Coronary artery (tissue), 2 donors: Measurements from ENCODE around the gene MINK1.

Experiments
- DNase-seq: peaks from one replicate; pipeline ENCODE4 v3.0.0-alpha.2; 2017; ENCODE audit warnings: low spot score
- H3K27ac ChIP-seq, 2 donors: fragments of 200-600 bp; sonication (generic); one replicate each; pipeline ENCODE4 v1.5.1; 2016 to 2019
- H3K4me3 ChIP-seq: fragments of 200-600 bp; sonication (generic); 2 replicates; pipeline ENCODE4 v1.5.1; 2016; ENCODE audit warnings: mild to moderate bottlenecking, moderate library complexity
- CTCF ChIP-seq: fragments of 200-600 bp; sonication (generic); IDR thresholded peaks from one replicate; pipeline ENCODE4 v1.5.1; 2019; ENCODE audit warnings: antibody characterized with exemption

Gene MINK1

DNA sequence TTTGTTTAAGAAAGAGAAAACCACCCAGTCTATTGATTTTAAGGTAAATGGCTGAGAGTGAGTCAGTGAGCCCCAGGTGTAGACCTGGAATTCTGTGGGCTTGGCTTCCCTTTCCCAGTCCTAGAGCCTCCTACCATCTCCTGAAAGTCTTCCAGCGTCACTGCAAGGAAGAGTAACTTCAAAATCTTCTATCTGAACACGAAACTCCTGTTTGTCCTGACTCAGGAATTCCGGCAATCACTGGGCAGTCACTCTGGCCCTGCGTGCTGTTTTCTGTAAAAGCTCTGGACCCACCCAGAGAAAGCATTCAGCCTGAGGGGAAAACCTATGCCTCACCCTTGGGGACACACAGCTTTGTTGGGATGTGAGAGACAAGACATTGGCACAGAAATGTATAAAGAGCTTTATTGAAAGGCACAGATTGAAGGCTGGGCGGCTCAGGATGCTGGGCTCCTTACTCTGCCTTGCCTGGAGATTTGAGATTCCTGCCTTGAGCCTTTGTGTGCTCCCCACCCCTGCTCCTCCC is 15.9 kb downstream of the MINK1 start:
- no peak for TF ChIP-seq CTCF
- no peak for DNase-seq
- Histone ChIP-seq H3K27ac (peak overlapping the region in 1 of 2 donors; percentile 22), H3K4me3 (no peak overlapping the region)

GRCh38 chr17:4850246-4850645 is 17.1 kb downstream of the MINK1 start:
- TF ChIP-seq CTCF = no peak
- no peak overlapping the region for H3K27ac ChIP-seq
- DNase-seq = no peak
- H3K4me3 ChIP-seq = no peak overlapping the region

DNA sequence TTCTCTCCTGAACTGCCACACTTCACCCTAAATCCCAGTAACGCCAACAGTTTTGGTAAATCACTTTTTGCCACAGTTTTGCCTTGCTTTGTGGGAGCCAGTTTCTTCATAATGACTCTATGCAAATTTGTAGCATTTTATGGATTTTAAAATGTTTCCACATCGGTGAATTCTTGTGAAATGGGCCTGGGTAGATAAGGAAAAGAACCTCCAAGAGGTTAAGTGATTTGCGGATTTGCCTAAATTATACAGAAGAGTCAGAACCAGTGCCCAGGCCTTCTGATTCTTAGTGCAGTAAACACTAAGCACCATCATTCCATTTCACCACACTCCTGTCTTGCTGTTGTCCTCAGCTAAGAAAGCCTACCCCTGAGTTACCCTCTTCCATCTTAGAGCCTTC is 17.9 kb downstream of the MINK1 start:
- H3K27ac ChIP-seq = no peak overlapping the region
- no peak overlapping the region for H3K4me3 ChIP-seq
- TF ChIP-seq CTCF = no peak
- no peak for DNase-seq

DNA sequence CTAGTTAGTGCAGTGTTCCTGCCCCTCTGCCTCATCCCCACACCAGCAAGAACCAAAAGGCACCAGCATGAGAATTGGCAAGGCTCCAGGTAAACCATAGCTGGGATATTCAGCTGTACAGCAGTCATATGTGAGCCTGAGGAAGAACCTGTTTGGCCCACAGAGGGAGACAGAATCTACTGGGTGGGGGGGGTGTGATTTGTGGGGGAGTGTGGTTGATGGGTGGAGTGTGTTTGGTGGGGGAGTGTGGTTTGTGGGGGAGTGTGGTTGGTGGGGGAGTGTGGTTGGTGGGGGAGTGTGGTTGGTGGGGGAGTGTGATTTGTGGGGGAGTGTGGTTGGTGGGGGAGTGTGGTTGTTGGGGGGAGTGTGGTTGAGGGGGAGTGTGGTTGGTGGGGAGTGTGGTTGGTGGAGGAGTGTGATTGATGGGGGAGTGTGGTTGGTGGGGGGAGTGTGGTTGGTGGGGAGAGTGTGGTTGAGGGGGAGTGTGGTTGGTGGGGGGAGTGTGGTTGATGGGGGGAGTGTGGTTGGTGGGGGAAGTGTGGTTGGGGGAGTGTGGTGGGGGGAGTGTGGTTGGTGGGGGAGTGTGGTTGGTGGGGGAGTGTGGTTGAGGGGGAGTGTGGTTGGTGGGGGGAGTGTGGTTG is 19.5 kb downstream of the MINK1 start:
- no peak for TF ChIP-seq CTCF
- no peak for DNase-seq
- H3K4me3 ChIP-seq = no peak overlapping the region
- no peak overlapping the region for H3K27ac ChIP-seq

- H3K4me3 ChIP-seq = no peak overlapping the region
- H3K27ac ChIP-seq = no peak overlapping the region
- no peak for TF ChIP-seq CTCF
- no peak for DNase-seq
These were observed 20.1 kb downstream of the MINK1 start for GRCh38 chr17:4853208-4853671.

DNA sequence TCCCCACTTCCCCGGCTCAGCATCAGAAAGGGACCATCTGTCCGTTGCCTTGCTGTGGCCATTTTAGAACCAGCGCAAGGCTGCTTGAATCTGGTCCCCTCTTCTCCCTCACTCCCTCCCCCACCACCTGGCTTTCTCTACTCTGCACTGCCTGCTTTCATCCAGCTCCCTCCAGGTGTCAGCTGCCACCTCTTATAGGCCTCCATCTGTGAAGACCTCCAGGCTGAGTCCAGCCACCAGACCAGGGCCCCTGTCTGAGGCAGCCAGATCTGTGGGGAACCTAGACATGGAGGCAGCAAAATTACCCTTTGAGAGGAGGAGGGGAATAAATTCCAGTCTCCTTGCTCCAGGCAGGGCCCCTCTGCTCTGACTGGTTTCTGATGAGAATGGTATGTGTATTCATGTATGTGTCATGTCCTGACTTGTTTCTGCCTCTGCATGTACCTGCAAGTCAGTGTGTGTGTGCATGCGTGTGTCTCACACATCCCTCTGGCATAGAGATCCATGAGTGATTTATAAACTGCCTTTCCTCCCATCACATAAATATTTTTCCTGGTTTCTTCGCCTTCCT is 21.1 kb downstream of the MINK1 start:
- Histone ChIP-seq H3K27ac (no peak overlapping the region), H3K4me3 (no peak overlapping the region)
- no peak for TF ChIP-seq CTCF
- DNase-seq = no peak
